HepG2 (cell line): ENCODE results near the gene VPS13C. TPM values are rescaled to one million over a fixed set of nuclear protein-coding genes. Genes with fewer than 3 reads are reported as not detected.

Source experiments
- ADNP ChIP-seq: sonication (generic); formaldehyde crosslinking; IDR thresholded peaks from 2 replicates; pipeline ENCODE4 v1.4.0; 2020; ENCODE audit warnings: missing genetic modification reagents
- ESRRA ChIP-seq: sonication (generic); formaldehyde crosslinking; IDR thresholded peaks from 2 replicates; pipeline ENCODE4 v1.5.1; 2020; ENCODE audit warnings: mild to moderate bottlenecking, low read depth, missing genetic modification reagents
- HDAC1 ChIP-seq: sonication (generic); formaldehyde crosslinking; IDR thresholded peaks from 2 replicates; pipeline ENCODE4 v1.5.1; 2020; ENCODE audit warnings: mild to moderate bottlenecking, missing genetic modification reagents
- KAT7 ChIP-seq: IDR thresholded peaks from 2 replicates; pipeline ENCODE4 v1.6.1; 2018; ENCODE audit warnings: borderline replicate concordance, missing compliant biosample characterization
- MED1 ChIP-seq: sonication (generic); formaldehyde crosslinking; IDR thresholded peaks from 2 replicates; pipeline ENCODE4 v1.4.0; 2020; ENCODE audit warnings: missing genetic modification reagents
- NFIC ChIP-seq: IDR thresholded peaks from 2 replicates; pipeline ENCODE4 v1.6.1; 2012; ENCODE audit warnings: mild to moderate bottlenecking, low read length, inconsistent platforms
- PHB2 ChIP-seq: fragments of 450-650 bp; IDR thresholded peaks from 2 replicates; pipeline ENCODE4 v1.6.1; 2018; ENCODE audit not compliant: partially characterized antibody
- PRMT3 ChIP-seq: sonication (generic); formaldehyde crosslinking; IDR thresholded peaks from 2 replicates; pipeline ENCODE4 v1.8.1; 2022; ENCODE audit warnings: low read depth, mild to moderate bottlenecking, moderate library complexity, missing genetic modification reagents, borderline replicate concordance
- RFX5 ChIP-seq: IDR thresholded peaks from 2 replicates; pipeline ENCODE4 v1.6.1; 2011; ENCODE audit warnings: low read depth, low read length, improper control_type of control experiment
- RORA ChIP-seq: sonication (generic); formaldehyde crosslinking; IDR thresholded peaks from 2 replicates; pipeline ENCODE4 v1.5.0; 2020; ENCODE audit warnings: mild to moderate bottlenecking, missing genetic modification reagents, moderate library complexity
- SMARCE1 ChIP-seq: fragments of 450-650 bp; IDR thresholded peaks from 2 replicates; pipeline ENCODE4 v1.6.1; 2017; ENCODE audit warnings: borderline replicate concordance
- TBP ChIP-seq: sonication (generic); formaldehyde crosslinking; IDR thresholded peaks from 2 replicates; pipeline ENCODE4 v1.5.0; 2020; ENCODE audit warnings: missing genetic modification reagents
- TP53 ChIP-seq: sonication (generic); formaldehyde crosslinking; conservative IDR thresholded peaks from 2 replicates; pipeline ENCODE4 v1.4.0; 2020; ENCODE audit warnings: missing genetic modification reagents
- TSC22D2 ChIP-seq: sonication (generic); formaldehyde crosslinking; IDR thresholded peaks from 2 replicates; pipeline ENCODE4 v1.5.1; 2020; ENCODE audit warnings: missing genetic modification reagents, mild to moderate bottlenecking, borderline replicate concordance
- YY1 ChIP-seq: IDR thresholded peaks from 2 replicates; pipeline ENCODE4 v1.6.1; 2011; ENCODE audit warnings: low read length, low read depth, moderate library complexity, mild to moderate bottlenecking; ENCODE audit not compliant: insufficient read depth, insufficient replicate concordance
- ZBTB7B ChIP-seq: sonication (generic); formaldehyde crosslinking; IDR thresholded peaks from 2 replicates; pipeline ENCODE4 v1.4.0; 2020; ENCODE audit warnings: missing genetic modification reagents
- ZFP1 ChIP-seq: IDR thresholded peaks from 2 replicates; pipeline ENCODE4 v1.6.1; 2016
- ZNF335 ChIP-seq: sonication (generic); formaldehyde crosslinking; IDR thresholded peaks from 2 replicates; pipeline ENCODE4 v1.4.0; 2020; ENCODE audit warnings: missing genetic modification reagents
- ZNF468 ChIP-seq: sonication (generic); formaldehyde crosslinking; IDR thresholded peaks from 2 replicates; pipeline ENCODE4 v1.8.0; 2022; ENCODE audit warnings: mild to moderate bottlenecking, moderate library complexity, missing genetic modification reagents
- ZZZ3 ChIP-seq: sonication (generic); formaldehyde crosslinking; IDR thresholded peaks from 2 replicates; pipeline ENCODE4 v1.4.0; 2020; ENCODE audit warnings: missing genetic modification reagents, mild to moderate bottlenecking, borderline replicate concordance
- polyA plus RNA-seq, 8 experiments: library from polyadenylated mRNA; depleted of rRNA in 3 of 8; stranded (reverse) in 7 of 8; unstranded in 1 of 8; fragments of >200 nt; fragmentation: Illumina TruSeq in 4 of 8; extraction: Trizol in 4 of 8; gene quantifications; 2 replicates each; pipeline versions ENCODE4 v1.2.1 to v1.2.3, GENCODE V29; 2011 to 2016; ENCODE audit warnings: low read depth in 4 of 8, missing spikeins in 1 of 8, mixed read lengths in 1 of 8; ENCODE audit not compliant: insufficient read depth in 1 of 8
- total RNA-seq, 5 experiments: library from RNA; depleted of rRNA; stranded (reverse); fragments of >200 nt; fragmentation: Illumina TruSeq; extraction: Trizol; gene quantifications; 2 replicates each; pipeline ENCODE4 v1.2.3, GENCODE V29; 2016; ENCODE audit warnings: low read depth in 1 of 5
- TF ChIP-seq, protein P1 (sequence below): IDR thresholded peaks from 2 replicates; pipeline ENCODE4 v1.6.1; 2016
- TF ChIP-seq, protein P2 (sequence below): sonication (generic); formaldehyde crosslinking; conservative IDR thresholded peaks from 2 replicates; pipeline ENCODE4 v1.4.0; 2020; ENCODE audit warnings: missing genetic modification reagents
- TF ChIP-seq, protein P3 (sequence below): sonication (generic); formaldehyde crosslinking; IDR thresholded peaks from 2 replicates; pipeline ENCODE4 v1.5.1; 2020; ENCODE audit warnings: mild to moderate bottlenecking, missing genetic modification reagents, borderline replicate concordance

VPS13C gene
- total and polyA plus RNA-seq, 2 of the 13 experiments (the other 11 are each of a cell fraction or from before 2014, with no cell fraction given), result 10.9 to 26.8 TPM

DNA sequence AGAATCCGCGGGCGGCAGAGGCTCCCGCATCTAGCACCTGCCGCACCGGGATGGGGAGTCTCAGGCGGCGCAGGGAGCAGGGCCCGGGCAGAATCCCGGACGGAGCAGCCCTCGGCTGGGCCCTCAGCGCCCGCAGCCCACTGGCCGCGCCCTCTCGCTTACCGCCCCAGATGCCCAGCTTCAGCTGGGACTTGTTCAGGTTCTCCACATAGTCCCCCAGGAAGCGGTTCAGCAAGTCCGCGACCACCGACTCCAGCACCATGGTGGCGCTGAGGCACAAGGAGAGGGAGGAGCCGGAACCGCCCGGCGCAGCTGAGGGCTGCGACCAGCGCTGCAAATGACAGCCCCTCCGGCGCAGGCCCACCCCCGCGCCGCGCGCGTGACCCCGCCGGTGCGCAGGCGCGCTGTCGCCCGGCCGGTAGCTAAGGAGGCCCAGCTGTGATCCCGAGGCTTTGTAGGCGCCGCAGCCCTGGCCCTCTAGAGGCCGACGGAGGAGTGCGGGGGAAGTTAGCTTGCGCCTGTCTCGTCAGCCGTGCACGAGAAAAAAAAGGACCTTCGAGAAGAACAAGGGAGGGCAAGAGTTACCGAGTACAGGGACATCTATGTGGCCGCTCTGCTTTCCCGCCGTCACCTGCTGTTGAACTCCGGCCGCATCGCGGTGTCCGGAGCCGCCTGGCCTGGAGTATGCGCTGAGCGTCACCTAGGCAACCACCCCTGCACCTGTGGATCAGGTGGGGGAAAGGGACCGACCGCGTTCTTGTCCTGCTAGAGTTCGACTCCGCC, at the start of gene VPS13C (continued):
- no peak for TF ChIP-seq ZNF335
- TF ChIP-seq, protein P1, sequence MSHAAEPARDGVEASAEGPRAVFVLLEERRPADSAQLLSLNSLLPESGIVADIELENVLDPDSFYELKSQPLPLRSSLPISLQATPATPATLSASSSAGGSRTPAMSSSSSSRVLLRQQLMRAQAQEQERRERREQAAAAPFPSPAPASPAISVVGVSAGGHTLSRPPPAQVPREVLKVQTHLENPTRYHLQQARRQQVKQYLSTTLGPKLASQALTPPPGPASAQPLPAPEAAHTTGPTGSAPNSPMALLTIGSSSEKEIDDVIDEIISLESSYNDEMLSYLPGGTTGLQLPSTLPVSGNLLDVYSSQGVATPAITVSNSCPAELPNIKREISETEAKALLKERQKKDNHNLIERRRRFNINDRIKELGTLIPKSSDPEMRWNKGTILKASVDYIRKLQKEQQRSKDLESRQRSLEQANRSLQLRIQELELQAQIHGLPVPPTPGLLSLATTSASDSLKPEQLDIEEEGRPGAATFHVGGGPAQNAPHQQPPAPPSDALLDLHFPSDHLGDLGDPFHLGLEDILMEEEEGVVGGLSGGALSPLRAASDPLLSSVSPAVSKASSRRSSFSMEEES, result peak; percentile 79; the same call in 1 of the 2 replicates
- TF ChIP-seq HDAC1 (CRISPR knock-in tag), result peak; percentile 37
- TF ChIP-seq RORA (CRISPR knock-in tag), result no peak
- TF ChIP-seq ZFP1 (CRISPR knock-in tag), result no peak
- peak; percentile 7; the same call in 1 of the 2 replicates for TF ChIP-seq ZZZ3 (CRISPR knock-in tag)
- TF ChIP-seq PHB2, result no peak
- TF ChIP-seq TP53 (CRISPR knock-in tag), result 0 out of 2 replicates have a peak, but pooled peaks have one; percentile 37
- no peak for TF ChIP-seq NFIC
- no peak for TF ChIP-seq TBP (CRISPR knock-in tag)
- TF ChIP-seq TSC22D2 (CRISPR knock-in tag), result 0 out of 2 replicates have a peak, but pooled peaks have one; percentile 48
- no peak for TF ChIP-seq PRMT3
- no peak for TF ChIP-seq ADNP (CRISPR knock-in tag)
- TF ChIP-seq ESRRA (CRISPR knock-in tag), result no peak
- peak; percentile 82; the same call in 1 of the 2 replicates for TF ChIP-seq ZNF468 (CRISPR knock-in tag)
- peak; percentile 44; the same call in 1 of the 2 replicates for TF ChIP-seq RFX5
- TF ChIP-seq SMARCE1, result no peak
- TF ChIP-seq ZBTB7B, result peak; percentile 83
- TF ChIP-seq, protein P2, sequence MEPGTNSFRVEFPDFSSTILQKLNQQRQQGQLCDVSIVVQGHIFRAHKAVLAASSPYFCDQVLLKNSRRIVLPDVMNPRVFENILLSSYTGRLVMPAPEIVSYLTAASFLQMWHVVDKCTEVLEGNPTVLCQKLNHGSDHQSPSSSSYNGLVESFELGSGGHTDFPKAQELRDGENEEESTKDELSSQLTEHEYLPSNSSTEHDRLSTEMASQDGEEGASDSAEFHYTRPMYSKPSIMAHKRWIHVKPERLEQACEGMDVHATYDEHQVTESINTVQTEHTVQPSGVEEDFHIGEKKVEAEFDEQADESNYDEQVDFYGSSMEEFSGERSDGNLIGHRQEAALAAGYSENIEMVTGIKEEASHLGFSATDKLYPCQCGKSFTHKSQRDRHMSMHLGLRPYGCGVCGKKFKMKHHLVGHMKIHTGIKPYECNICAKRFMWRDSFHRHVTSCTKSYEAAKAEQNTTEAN, result peak; percentile 78
- TF ChIP-seq YY1, result no peak
- TF ChIP-seq, protein P3, sequence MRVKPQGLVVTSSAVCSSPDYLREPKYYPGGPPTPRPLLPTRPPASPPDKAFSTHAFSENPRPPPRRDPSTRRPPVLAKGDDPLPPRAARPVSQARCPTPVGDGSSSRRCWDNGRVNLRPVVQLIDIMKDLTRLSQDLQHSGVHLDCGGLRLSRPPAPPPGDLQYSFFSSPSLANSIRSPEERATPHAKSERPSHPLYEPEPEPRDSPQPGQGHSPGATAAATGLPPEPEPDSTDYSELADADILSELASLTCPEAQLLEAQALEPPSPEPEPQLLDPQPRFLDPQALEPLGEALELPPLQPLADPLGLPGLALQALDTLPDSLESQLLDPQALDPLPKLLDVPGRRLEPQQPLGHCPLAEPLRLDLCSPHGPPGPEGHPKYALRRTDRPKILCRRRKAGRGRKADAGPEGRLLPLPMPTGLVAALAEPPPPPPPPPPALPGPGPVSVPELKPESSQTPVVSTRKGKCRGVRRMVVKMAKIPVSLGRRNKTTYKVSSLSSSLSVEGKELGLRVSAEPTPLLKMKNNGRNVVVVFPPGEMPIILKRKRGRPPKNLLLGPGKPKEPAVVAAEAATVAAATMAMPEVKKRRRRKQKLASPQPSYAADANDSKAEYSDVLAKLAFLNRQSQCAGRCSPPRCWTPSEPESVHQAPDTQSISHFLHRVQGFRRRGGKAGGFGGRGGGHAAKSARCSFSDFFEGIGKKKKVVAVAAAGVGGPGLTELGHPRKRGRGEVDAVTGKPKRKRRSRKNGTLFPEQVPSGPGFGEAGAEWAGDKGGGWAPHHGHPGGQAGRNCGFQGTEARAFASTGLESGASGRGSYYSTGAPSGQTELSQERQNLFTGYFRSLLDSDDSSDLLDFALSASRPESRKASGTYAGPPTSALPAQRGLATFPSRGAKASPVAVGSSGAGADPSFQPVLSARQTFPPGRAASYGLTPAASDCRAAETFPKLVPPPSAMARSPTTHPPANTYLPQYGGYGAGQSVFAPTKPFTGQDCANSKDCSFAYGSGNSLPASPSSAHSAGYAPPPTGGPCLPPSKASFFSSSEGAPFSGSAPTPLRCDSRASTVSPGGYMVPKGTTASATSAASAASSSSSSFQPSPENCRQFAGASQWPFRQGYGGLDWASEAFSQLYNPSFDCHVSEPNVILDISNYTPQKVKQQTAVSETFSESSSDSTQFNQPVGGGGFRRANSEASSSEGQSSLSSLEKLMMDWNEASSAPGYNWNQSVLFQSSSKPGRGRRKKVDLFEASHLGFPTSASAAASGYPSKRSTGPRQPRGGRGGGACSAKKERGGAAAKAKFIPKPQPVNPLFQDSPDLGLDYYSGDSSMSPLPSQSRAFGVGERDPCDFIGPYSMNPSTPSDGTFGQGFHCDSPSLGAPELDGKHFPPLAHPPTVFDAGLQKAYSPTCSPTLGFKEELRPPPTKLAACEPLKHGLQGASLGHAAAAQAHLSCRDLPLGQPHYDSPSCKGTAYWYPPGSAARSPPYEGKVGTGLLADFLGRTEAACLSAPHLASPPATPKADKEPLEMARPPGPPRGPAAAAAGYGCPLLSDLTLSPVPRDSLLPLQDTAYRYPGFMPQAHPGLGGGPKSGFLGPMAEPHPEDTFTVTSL (CRISPR knock-in tag), result no peak; the same call in 1 of the 2 replicates
- peak; percentile 65; the same call in 1 of the 2 replicates for TF ChIP-seq KAT7 (CRISPR knock-in tag)
- TF ChIP-seq MED1 (CRISPR knock-in tag), result peak; percentile 68; the same call in 1 of the 2 replicates
